SK-N-SH (cell line): ENCODE measurements around the gene CAPN10.

Experiments used
- CTCF ChIP-seq: fragments of 200-600 bp; sonication (generic); IDR thresholded peaks from 2 replicates; pipeline ENCODE4 v1.6.1; 2017; ENCODE audit warnings: antibody characterized with exemption, mild to moderate bottlenecking, moderate library complexity
- EP300 ChIP-seq, 2 experiments: IDR thresholded peaks; 2 replicates each; pipeline versions ENCODE4 v1.4.0 to v1.6.1; 2012; ENCODE audit warnings: borderline replicate concordance in 1 of 2, low read depth in 1 of 2, low read length in 1 of 2
- MAX ChIP-seq: IDR thresholded peaks from 2 replicates; pipeline ENCODE4 v1.4.0; 2012; ENCODE audit warnings: low read depth
- POLR2AphosphoS5 ChIP-seq: IDR thresholded peaks from 2 replicates; pipeline ENCODE4 v1.6.1; 2012; ENCODE audit warnings: low read depth, low read length
- REST ChIP-seq: IDR thresholded peaks from 2 replicates; pipeline ENCODE4 v1.6.1; 2012; ENCODE audit warnings: mild to moderate bottlenecking, low read depth, low read length, moderate library complexity
- SIN3A ChIP-seq: IDR thresholded peaks from 2 replicates; pipeline ENCODE4 v1.6.1; 2012; ENCODE audit warnings: low read depth, mild to moderate bottlenecking, low read length, moderate library complexity, borderline replicate concordance
- TCF12 ChIP-seq: IDR thresholded peaks from 2 replicates; pipeline ENCODE4 v1.4.0; 2012
- TEAD4 ChIP-seq: IDR thresholded peaks from 2 replicates; pipeline ENCODE4 v1.4.0; 2012; ENCODE audit warnings: mild to moderate bottlenecking, borderline replicate concordance; ENCODE audit not compliant: insufficient read depth
- USF2 ChIP-seq: fragments of 150-350 bp; IDR thresholded peaks from 2 replicates; pipeline ENCODE4 v1.6.1; 2017; ENCODE audit warnings: antibody characterized with exemption, low read length, low read depth, borderline replicate concordance
- ZBTB33 ChIP-seq: IDR thresholded peaks from 2 replicates; pipeline ENCODE4 v1.4.0; 2012; ENCODE audit warnings: low read depth, borderline replicate concordance

- TF ChIP-seq ZBTB33, result no peak
- no peak for TF ChIP-seq CTCF
- no peak for TF ChIP-seq POLR2AphosphoS5
- TF ChIP-seq TCF12, result no peak
- no peak for TF ChIP-seq USF2
- TF ChIP-seq MAX, result no peak
- no peak for TF ChIP-seq TEAD4
- no peak for TF ChIP-seq REST
- TF ChIP-seq EP300 (IDR thresholded peaks at IDR 0.05; ENCODE audit: borderline replicate concordance in 1 of 2, low read depth in 1 of 2, low read length in 1 of 2), result no peak
- TF ChIP-seq SIN3A, result no peak
Observed at GRCh38 chr2:240551811-240552210, 34.7 kb upstream of the CAPN10 start.
